Retinal pigment epithelial cell (primary cell): ENCODE results near the gene CPT1A.

ENCODE experiments used
- DNase-seq: peaks from one replicate; pipeline ENCODE4 v3.0.0-alpha.2; 2010; ENCODE audit warnings: low read depth
- H3K4me3 ChIP-seq: 2 replicates; pipeline ENCODE4 v1.5.1; 2011; ENCODE audit warnings: mild to moderate bottlenecking, low read length, control low read depth, moderate library complexity
- TF ChIP-seq, protein P1 (sequence below): conservative IDR thresholded peaks from 2 replicates; pipeline ENCODE4 v1.5.1; 2011; ENCODE audit warnings: low read depth, low read length, control low read depth, inconsistent platforms

CPT1A gene

DNA sequence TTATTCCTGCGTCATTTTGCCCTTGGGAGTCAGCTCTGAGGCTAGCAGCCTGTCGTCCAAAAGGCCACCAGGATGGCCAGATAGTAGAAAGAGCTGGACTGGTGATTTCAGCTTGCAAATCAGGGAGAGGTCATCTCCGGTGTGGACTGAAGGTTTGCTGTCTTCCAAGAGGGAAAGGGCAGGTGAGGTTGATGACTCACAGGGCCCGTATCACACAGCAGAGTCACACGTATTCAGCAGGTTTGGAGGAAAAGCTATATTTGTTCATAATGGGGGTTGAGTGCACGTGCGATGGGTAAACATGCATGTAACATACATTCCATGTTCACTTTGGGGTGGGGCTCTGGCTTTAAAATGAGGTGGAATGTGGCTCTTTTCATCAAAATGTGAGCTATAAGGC lies 36.3 kb upstream of the CPT1A start:
- H3K4me3 ChIP-seq = no peak overlapping the region
- no peak for DNase-seq

DNA sequence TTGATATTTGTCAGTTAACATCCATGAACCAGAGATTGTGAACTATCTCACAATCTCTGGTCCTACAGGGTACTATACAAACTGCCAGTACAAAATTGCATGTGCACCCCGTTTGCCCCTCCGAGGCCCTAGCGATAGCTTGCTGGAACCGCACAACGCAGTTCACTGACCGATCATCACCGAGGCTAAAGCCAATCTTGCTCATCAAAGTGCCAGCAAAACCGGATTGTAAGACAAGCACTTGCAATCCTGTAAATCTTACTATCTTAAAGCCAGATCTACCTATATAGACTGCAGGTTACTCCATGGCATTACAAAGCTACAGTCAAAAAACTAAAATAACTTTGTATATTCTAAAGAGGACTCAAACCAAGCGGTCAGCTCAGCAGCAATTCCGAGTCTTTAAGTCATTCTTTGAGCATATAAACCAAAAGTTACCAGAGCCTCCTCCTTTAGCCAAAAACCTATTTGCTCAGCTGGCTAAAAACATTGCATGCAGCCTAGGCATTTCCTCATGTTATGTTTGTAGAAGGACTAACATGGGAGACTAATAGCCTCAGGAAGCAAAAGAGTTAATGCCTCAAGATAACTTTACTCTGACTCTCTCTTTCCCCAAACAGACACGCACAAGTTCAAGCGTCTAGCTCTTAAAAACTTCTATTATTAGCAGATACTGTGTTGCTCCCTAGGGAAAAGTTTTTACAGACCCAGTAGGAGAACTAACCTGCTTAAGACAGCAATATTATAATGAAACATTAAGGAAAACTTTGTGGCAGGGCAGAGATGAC lies 30.7 kb upstream of the CPT1A start:
- DNase-seq = no peak
- H3K4me3 ChIP-seq = no peak overlapping the region
- TF ChIP-seq, protein P1, sequence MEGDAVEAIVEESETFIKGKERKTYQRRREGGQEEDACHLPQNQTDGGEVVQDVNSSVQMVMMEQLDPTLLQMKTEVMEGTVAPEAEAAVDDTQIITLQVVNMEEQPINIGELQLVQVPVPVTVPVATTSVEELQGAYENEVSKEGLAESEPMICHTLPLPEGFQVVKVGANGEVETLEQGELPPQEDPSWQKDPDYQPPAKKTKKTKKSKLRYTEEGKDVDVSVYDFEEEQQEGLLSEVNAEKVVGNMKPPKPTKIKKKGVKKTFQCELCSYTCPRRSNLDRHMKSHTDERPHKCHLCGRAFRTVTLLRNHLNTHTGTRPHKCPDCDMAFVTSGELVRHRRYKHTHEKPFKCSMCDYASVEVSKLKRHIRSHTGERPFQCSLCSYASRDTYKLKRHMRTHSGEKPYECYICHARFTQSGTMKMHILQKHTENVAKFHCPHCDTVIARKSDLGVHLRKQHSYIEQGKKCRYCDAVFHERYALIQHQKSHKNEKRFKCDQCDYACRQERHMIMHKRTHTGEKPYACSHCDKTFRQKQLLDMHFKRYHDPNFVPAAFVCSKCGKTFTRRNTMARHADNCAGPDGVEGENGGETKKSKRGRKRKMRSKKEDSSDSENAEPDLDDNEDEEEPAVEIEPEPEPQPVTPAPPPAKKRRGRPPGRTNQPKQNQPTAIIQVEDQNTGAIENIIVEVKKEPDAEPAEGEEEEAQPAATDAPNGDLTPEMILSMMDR = no peak

More for the DNA sequence above, 36.3 kb upstream of the CPT1A start:
- TF ChIP-seq, protein P1 = no peak

DNA sequence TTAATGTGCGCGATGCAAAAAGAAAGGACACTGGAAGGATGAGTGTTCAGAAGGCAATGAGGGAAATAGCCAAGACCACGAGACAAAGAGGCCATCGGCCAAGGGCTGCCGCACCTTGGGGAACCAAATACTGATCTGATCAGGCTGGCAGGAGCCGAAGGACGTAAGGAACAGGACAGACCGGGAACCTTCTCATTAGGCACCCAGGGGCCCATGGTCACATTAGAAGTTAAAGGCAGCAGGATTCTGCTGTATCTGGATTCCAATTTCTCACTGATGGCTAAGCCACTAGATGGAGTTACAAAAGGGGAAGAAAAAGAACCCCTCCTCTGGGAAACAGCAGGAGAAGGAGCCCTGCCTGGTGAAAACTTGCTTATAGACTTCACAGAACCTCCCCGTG lies 28.8 kb upstream of the CPT1A start:
- TF ChIP-seq, protein P1 = peak; percentile 18
- no peak for DNase-seq
- H3K4me3 ChIP-seq = peak overlapping the region; percentile 36

DNA sequence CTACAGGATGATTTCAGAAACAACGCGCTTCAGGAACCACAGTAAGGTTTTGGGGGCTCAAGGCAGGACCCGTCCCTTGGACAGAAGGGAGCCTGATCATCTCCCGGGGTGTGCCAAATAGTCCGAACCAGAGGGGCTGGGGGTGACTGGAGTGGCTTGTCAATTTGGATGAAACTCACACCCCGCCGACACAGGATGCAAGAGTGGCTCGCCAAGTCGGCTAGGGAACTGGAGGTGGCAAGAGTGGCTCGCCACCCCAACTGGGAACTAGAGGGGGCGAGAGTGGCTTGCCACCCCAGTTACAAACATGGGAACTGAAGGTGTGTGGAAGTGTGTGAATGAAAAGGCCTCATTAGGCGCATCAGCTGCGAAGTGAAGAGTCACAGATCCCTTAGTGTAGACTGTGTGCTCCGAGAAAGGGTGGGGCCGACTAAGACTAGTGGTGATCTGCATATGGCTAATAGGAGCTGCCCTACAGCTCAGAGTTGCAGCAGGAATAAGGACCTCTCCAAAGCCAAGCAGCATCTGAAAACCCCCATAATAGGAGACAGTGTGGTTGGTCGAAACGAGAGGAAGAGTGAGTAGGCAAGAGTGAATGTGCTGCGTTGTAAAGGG lies 26.6 kb upstream of the CPT1A start:
- no peak for DNase-seq
- no peak overlapping the region for H3K4me3 ChIP-seq
- TF ChIP-seq, protein P1 = no peak

DNA sequence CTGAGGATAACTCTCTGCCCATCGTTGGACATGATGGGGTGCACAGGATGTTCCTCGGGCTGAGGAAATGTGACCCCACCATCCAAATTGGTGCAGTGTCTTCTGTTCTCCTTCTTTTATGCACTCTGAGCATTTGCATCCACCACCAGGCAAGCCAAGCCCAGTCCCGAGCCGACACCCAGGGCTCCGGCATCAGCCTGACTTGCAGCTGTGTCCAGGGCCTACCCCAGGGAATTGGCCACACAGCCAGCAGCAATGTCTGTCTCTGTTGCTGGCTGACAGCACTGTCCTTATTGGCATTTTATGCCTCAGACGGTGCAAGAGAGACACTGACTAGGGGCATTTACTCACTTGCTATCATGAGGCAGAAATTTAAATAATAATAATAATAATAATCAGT lies 25.4 kb upstream of the CPT1A start:
- DNase-seq = no peak
- TF ChIP-seq, protein P1 = no peak

DNA sequence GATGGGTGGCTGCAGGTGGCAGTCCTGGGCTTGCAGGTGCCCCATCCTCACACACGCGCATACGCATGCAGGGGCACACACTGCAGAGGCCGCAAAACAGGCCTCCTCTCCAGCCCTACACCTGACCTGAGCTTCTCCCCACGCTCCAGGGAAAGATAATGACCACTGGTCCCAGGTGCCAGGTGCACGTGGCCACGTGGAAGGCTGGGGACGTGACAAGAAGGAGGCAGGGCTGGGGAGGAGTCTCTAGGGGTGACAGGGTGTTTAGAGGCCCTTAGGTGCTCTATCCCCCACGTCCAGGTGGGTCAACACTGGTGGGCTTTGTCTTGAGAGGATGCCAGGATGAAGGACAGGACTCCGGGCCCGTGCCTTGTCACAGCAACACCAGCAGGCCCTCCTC lies 23.5 kb upstream of the CPT1A start:
- TF ChIP-seq, protein P1 = no peak
- DNase-seq = no peak
- H3K4me3 ChIP-seq = no peak overlapping the region

More for the DNA sequence above, 25.4 kb upstream of the CPT1A start:
- H3K4me3 ChIP-seq = no peak overlapping the region
